ENCODE results near the gene TRIM40. TPM values are rescaled to one million over a fixed set of nuclear protein-coding genes. Genes with fewer than 3 reads are reported as not detected.

The TRIM40 gene
- total and polyA plus RNA-seq, 2 of the 13 experiments (the other 11 are each of a cell fraction or from before 2014, with no cell fraction given), result 0.58 TPM; not detected in 1

DNA sequence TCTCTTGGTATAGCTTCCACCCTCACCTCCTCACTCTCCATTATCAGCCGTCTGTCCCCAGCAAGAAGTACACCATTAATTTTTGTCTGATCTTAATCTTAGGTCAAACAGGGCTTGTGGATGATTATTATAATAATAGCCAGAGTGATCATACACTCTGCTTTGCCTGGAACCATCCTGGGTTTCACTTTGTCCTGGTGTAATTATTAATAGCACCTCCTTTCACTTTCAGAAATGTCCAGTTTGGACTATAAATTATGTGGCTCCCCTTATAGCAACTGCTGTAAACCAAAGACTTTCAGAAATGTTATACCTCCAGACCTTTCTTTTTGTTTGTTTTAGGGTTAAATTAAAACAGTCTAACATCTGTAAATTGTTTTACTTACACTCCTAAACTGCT is 22.1 kb upstream of the TRIM40 start:
- peaks cover 28% of the 10 kb centered on the region for H3K4me1 ChIP-seq (ENCODE audit: insufficient read depth, low read length)
- no peak overlapping the region for H3K4me3 ChIP-seq (replicated peaks in 1 of 3; ENCODE audit: insufficient read depth in 1 of 3, low read depth in 2 of 3, low read length in 3 of 3)

DNA sequence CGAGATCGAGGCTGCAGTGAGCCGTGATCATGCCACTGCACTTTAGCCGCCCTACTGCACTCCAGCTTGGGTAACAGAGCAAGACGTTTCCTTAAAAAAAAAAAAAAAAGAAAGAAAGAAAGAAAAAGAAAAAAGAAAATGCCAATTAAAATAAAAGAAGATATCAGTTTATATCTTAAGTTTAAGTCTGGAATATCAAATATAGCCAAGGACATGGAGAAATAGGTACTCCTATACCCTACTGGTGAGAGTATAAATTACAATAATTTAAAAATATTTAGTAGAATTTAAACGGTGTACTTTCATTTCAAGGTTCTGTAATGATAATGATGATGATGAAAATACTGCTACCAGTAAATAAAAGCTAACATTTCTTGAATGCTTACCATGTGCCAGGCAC is 19.2 kb upstream of the TRIM40 start:
- no TSS peak for BruUV-seq (replicated peaks)
- in situ Hi-C loops (cut with HindIII; ENCODE audit: extremely low pct_ligation_motif_present, low pct_unique_long_range_greater_than_20kb), result no loop called here
- Histone ChIP-seq H3K27me3 (ENCODE audit: control insufficient read depth in 1 of 2, insufficient read depth in 2 of 2, low read length in 2 of 2) (no peaks in the 10 kb centered on the region), H4K20me1 (ENCODE audit: insufficient read depth, low read length) (no peaks in the 10 kb centered on the region), H3K36me3 (replicated peaks in 1 of 2; ENCODE audit: control insufficient read depth in 1 of 2, insufficient read depth in 2 of 2, low read length in 2 of 2) (no peaks in the 10 kb centered on the region), H3K9ac (ENCODE audit: insufficient read depth, low read depth, low read length) (no peak overlapping the region), H3K79me2 (ENCODE audit: insufficient read depth, low read length) (no peaks in the 10 kb centered on the region), H2AFZ (ENCODE audit: low read length) (no peak overlapping the region), H3K9me3 (ENCODE audit: low read length) (no peaks in the 10 kb centered on the region), H3K4me3 (replicated peaks in 1 of 3; ENCODE audit: insufficient read depth in 1 of 3, low read depth in 2 of 3, low read length in 3 of 3) (no peak overlapping the region), H3K4me1 (ENCODE audit: insufficient read depth, low read length) (peaks cover 32% of the 10 kb centered on the region), H3K4me2 (ENCODE audit: low read depth, low read length) (no peak overlapping the region), H3K27ac (ENCODE audit: extremely low read length, insufficient read depth, low read length) (no peak overlapping the region)
- CTCF ChIA-PET (ENCODE audit: low intra/inter-chr PET ratio, low total read pairs), result no interaction called here
- no peak for DNase-seq (ENCODE audit: low spot score)
- no peak for ATAC-seq
- intact Hi-C loops (cut with micrococcal nuclease; ENCODE audit: unreplicated experiment), result no loop called here
- FAIRE-seq, result no peak
- POLR2A ChIA-PET, result no interaction called here
- 61% methylated on average over 6 of the region's 6 CpGs for WGBS (ENCODE audit: low lambda C conversion rate)
- TF ChIP-seq ZNF549 (CRISPR knock-in tag; IDR thresholded peaks at IDR 0.05) (no peak), RFXANK (CRISPR knock-in tag; IDR thresholded peaks at IDR 0.05) (no peak), ZNF674 (CRISPR knock-in tag; IDR thresholded peaks at IDR 0.05; ENCODE audit: low read depth) (no peak), TSC22D2 (CRISPR knock-in tag; IDR thresholded peaks at IDR 0.05; ENCODE audit: borderline replicate concordance) (no peak), POLR2G (IDR thresholded peaks at IDR 0.05; ENCODE audit: low read depth, low read length) (no peak), ZNF33A (CRISPR knock-in tag; IDR thresholded peaks at IDR 0.05; ENCODE audit: borderline replicate concordance) (no peak)
- TF ChIP-seq, protein P1, sequence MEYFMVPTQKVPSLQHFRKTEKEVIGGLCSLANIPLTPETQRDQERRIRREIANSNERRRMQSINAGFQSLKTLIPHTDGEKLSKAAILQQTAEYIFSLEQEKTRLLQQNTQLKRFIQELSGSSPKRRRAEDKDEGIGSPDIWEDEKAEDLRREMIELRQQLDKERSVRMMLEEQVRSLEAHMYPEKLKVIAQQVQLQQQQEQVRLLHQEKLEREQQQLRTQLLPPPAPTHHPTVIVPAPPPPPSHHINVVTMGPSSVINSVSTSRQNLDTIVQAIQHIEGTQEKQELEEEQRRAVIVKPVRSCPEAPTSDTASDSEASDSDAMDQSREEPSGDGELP (IDR thresholded peaks at IDR 0.05; ENCODE audit: borderline replicate concordance, low read depth), result no peak
- TF ChIP-seq, protein P2, sequence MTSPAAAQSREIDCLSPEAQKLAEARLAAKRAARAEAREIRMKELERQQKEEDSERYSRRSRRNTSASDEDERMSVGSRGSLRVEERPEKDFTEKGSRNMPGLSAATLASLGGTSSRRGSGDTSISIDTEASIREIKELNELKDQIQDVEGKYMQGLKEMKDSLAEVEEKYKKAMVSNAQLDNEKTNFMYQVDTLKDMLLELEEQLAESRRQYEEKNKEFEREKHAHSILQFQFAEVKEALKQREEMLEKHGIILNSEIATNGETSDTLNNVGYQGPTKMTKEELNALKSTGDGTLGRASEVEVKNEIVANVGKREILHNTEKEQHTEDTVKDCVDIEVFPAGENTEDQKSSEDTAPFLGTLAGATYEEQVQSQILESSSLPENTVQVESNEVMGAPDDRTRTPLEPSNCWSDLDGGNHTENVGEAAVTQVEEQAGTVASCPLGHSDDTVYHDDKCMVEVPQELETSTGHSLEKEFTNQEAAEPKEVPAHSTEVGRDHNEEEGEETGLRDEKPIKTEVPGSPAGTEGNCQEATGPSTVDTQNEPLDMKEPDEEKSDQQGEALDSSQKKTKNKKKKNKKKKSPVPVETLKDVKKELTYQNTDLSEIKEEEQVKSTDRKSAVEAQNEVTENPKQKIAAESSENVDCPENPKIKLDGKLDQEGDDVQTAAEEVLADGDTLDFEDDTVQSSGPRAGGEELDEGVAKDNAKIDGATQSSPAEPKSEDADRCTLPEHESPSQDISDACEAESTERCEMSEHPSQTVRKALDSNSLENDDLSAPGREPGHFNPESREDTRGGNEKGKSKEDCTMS (CRISPR knock-in tag; conservative IDR thresholded peaks at IDR 0.05), result no peak

More for the DNA sequence above, 22.1 kb upstream of the TRIM40 start:
- no peak overlapping the region for H2AFZ ChIP-seq (ENCODE audit: low read length)
- no peaks in the 10 kb centered on the region for H3K9me3 ChIP-seq (ENCODE audit: low read length)
- H3K36me3 ChIP-seq (replicated peaks in 1 of 2; ENCODE audit: control insufficient read depth in 1 of 2, insufficient read depth in 2 of 2, low read length in 2 of 2), result no peaks in the 10 kb centered on the region
- H3K79me2 ChIP-seq (ENCODE audit: insufficient read depth, low read length), result no peaks in the 10 kb centered on the region
- ATAC-seq (peak; percentile 28; the same call in 2 of the 3 replicates), FAIRE-seq (no peak), DNase-seq (ENCODE audit: low spot score) (no peak)
- 2% methylated on average over 1 of the region's 1 CpG for WGBS (ENCODE audit: low lambda C conversion rate)
- no peak for TF ChIP-seq CBFB (CRISPR knock-in tag; IDR thresholded peaks at IDR 0.05)
- TF ChIP-seq, protein P3, sequence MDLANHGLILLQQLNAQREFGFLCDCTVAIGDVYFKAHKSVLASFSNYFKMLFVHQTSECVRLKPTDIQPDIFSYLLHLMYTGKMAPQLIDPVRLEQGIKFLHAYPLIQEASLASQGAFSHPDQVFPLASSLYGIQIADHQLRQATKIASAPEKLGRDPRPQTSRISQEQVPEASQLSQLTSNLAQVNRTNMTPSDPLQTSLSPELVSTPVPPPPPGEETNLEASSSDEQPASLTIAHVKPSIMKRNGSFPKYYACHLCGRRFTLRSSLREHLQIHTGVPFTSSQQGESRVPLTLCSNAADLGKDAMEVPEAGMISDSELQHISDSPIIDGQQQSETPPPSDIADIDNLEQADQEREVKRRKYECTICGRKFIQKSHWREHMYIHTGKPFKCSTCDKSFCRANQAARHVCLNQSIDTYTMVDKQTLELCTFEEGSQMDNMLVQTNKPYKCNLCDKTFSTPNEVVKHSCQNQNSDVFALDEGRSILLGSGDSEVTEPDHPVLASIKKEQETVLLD (CRISPR knock-in tag; IDR thresholded peaks at IDR 0.05; ENCODE audit: low read depth), result no peak
- no peak for TF ChIP-seq ZNF317 (CRISPR knock-in tag; IDR thresholded peaks at IDR 0.05)
- TF ChIP-seq TGIF2 (CRISPR knock-in tag; IDR thresholded peaks at IDR 0.05), result no peak
- no peak for TF ChIP-seq HNRNPLL (IDR thresholded peaks at IDR 0.05; ENCODE audit: low read depth, low read length, poor library complexity, severe bottlenecking)
- TF ChIP-seq NR2F6 (IDR thresholded peaks at IDR 0.05), result no peak
- no peak for TF ChIP-seq NR2F6 (CRISPR knock-in tag; IDR thresholded peaks at IDR 0.05)
- TF ChIP-seq NAIF1 (CRISPR knock-in tag; IDR thresholded peaks at IDR 0.05; ENCODE audit: borderline replicate concordance), result no peak
- no peak for TF ChIP-seq HES4 (CRISPR knock-in tag; IDR thresholded peaks at IDR 0.05; ENCODE audit: borderline replicate concordance)
- TF ChIP-seq, protein P4, sequence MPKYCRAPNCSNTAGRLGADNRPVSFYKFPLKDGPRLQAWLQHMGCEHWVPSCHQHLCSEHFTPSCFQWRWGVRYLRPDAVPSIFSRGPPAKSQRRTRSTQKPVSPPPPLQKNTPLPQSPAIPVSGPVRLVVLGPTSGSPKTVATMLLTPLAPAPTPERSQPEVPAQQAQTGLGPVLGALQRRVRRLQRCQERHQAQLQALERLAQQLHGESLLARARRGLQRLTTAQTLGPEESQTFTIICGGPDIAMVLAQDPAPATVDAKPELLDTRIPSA (CRISPR knock-in tag; IDR thresholded peaks at IDR 0.05; ENCODE audit: borderline replicate concordance), result no peak
- no peak overlapping the region for H3K9ac ChIP-seq (ENCODE audit: insufficient read depth, low read depth, low read length)
- no peak overlapping the region for H3K27ac ChIP-seq (ENCODE audit: extremely low read length, insufficient read depth, low read length)
- BruUV-seq (replicated peaks), result no TSS peak
- in situ Hi-C loops (cut with HindIII; ENCODE audit: extremely low pct_ligation_motif_present, low pct_unique_long_range_greater_than_20kb), result no loop called here
- ChIA-PET CTCF (ENCODE audit: low intra/inter-chr PET ratio, low total read pairs) (no interaction called here), POLR2A (interaction anchor here (1.0 to 1.5 kb wide), 3 partner anchors 18 to 100 kb away, joined by 3 to 11 read pairs (median 3); partner anchors contain the start of gene TRIM26)
- H3K27me3 ChIP-seq (ENCODE audit: control insufficient read depth in 1 of 2, insufficient read depth in 2 of 2, low read length in 2 of 2), result no peaks in the 10 kb centered on the region
- intact Hi-C loops (cut with micrococcal nuclease; ENCODE audit: unreplicated experiment), result no loop called here
- no peaks in the 10 kb centered on the region for H4K20me1 ChIP-seq (ENCODE audit: insufficient read depth, low read length)
- H3K4me2 ChIP-seq (ENCODE audit: low read depth, low read length), result peak overlapping the region; percentile 34

Data from HepG2 (cell line).